ENCODE measurements around the gene RPS18. TPM values are rescaled to one million over a fixed set of nuclear protein-coding genes. Genes with fewer than 3 reads are reported as not detected.

RPS18 gene
- total and polyA plus RNA-seq, 9 of the 15 experiments (the other 6 are each of a cell fraction or from before 2014, with no cell fraction given) = 5,023 to 17,516 (median 8,131) TPM

DNA sequence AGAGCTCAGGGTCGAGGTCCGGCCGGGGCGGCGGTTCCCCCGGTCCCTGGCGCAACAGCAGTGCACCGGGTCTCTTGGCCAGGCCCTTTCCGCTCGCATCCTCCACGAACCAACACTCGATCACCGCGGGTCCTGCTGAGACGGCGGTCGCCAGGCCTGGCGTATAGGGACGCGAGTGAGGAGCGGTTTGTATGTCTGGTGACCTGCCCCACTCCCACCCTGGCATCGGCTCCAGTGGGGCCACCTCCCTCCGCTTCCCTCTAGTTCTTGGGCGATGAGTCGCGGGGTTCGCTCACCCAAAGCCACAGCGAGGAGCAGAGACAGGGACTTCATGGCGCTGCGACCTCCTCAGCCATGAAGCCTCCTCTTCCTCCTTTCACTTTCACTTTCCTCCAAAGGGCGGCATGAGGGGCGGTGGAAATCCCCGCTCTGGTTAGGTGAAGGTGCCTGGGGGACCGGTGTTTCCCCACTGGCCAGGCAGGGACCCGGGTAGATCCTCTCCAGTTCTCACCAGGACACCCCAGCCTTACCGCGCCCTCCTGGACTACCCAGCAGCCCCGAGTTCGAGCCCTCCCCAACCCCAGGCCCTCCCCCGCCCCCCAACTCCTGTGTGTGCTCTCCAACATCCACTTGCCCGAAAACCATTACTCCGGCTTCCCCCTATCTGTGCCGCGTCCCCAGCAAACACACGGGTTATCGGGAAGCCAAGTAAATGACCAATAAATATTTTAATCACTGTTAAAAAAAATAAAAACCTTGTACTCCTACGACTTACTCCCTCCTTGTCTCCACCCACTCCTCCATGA lies 42.0 kb downstream of the RPS18 start, which contains the start of gene TAPBP (continued):
- TF ChIP-seq, protein P1, sequence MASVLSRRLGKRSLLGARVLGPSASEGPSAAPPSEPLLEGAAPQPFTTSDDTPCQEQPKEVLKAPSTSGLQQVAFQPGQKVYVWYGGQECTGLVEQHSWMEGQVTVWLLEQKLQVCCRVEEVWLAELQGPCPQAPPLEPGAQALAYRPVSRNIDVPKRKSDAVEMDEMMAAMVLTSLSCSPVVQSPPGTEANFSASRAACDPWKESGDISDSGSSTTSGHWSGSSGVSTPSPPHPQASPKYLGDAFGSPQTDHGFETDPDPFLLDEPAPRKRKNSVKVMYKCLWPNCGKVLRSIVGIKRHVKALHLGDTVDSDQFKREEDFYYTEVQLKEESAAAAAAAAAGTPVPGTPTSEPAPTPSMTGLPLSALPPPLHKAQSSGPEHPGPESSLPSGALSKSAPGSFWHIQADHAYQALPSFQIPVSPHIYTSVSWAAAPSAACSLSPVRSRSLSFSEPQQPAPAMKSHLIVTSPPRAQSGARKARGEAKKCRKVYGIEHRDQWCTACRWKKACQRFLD (CRISPR knock-in tag; IDR thresholded peaks at IDR 0.05) = no peak
- TF ChIP-seq PTTG1 (tag; IDR thresholded peaks at IDR 0.05; ENCODE audit: low read depth) (no peak), PHF21A (IDR thresholded peaks at IDR 0.05; ENCODE audit: borderline replicate concordance, low read depth) (no peak), KLF16 (IDR thresholded peaks at IDR 0.05) (no peak), ZNF133 (CRISPR knock-in tag; IDR thresholded peaks at IDR 0.05) (no peak), MYNN (IDR thresholded peaks at IDR 0.05) (no peak), MYNN (CRISPR knock-in tag; IDR thresholded peaks at IDR 0.05) (no peak), FOS (IDR thresholded peaks at IDR 0.05; ENCODE audit: extremely low read depth, insufficient read length) (no peak), FOXP1 (CRISPR knock-in tag; IDR thresholded peaks at IDR 0.05) (peak; percentile 76), NR4A1 (CRISPR knock-in tag; IDR thresholded peaks at IDR 0.05) (no peak), NR4A1 (tag; IDR thresholded peaks at IDR 0.05) (no peak), FOXJ2 (tag; IDR thresholded peaks at IDR 0.05) (no peak), HDAC1 (IDR thresholded peaks at IDR 0.05) (peak in 1 of 2 experiments; percentile 26; a peak in 1 of 4 replicates), MIER1 (IDR thresholded peaks at IDR 0.05; ENCODE audit: low read depth) (no peak), HNRNPK (IDR thresholded peaks at IDR 0.05; ENCODE audit: low read depth, low read length, poor library complexity, severe bottlenecking) (no peak), TAF7 (tag; IDR thresholded peaks at IDR 0.05) (peak; percentile 19; the same call in 1 of the 2 replicates), ZNF143 (CRISPR knock-in tag; IDR thresholded peaks at IDR 0.05) (0 out of 2 replicates have a peak, but pooled peaks have one; percentile 35), MTA1 (IDR thresholded peaks at IDR 0.05; ENCODE audit: borderline replicate concordance) (0 out of 2 replicates have a peak, but pooled peaks have one; percentile 5), SIRT6 (IDR thresholded peaks at IDR 0.05; ENCODE audit: low read depth, low read length) (no peak), TGIF2 (CRISPR knock-in tag; IDR thresholded peaks at IDR 0.05) (no peak)
- TF ChIP-seq, protein P2, sequence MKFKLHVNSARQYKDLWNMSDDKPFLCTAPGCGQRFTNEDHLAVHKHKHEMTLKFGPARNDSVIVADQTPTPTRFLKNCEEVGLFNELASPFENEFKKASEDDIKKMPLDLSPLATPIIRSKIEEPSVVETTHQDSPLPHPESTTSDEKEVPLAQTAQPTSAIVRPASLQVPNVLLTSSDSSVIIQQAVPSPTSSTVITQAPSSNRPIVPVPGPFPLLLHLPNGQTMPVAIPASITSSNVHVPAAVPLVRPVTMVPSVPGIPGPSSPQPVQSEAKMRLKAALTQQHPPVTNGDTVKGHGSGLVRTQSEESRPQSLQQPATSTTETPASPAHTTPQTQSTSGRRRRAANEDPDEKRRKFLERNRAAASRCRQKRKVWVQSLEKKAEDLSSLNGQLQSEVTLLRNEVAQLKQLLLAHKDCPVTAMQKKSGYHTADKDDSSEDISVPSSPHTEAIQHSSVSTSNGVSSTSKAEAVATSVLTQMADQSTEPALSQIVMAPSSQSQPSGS (CRISPR knock-in tag; IDR thresholded peaks at IDR 0.05) = no peak
- TF ChIP-seq, protein P3, sequence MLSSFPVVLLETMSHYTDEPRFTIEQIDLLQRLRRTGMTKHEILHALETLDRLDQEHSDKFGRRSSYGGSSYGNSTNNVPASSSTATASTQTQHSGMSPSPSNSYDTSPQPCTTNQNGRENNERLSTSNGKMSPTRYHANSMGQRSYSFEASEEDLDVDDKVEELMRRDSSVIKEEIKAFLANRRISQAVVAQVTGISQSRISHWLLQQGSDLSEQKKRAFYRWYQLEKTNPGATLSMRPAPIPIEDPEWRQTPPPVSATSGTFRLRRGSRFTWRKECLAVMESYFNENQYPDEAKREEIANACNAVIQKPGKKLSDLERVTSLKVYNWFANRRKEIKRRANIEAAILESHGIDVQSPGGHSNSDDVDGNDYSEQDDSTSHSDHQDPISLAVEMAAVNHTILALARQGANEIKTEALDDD (IDR thresholded peaks at IDR 0.05) = no peak
- TF ChIP-seq, protein P4, sequence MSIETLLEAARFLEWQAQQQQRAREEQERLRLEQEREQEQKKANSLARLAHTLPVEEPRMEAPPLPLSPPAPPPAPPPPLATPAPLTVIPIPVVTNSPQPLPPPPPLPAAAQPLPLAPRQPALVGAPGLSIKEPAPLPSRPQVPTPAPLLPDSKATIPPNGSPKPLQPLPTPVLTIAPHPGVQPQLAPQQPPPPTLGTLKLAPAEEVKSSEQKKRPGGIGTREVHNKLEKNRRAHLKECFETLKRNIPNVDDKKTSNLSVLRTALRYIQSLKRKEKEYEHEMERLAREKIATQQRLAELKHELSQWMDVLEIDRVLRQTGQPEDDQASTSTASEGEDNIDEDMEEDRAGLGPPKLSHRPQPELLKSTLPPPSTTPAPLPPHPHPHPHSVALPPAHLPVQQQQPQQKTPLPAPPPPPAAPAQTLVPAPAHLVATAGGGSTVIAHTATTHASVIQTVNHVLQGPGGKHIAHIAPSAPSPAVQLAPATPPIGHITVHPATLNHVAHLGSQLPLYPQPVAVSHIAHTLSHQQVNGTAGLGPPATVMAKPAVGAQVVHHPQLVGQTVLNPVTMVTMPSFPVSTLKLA (conservative IDR thresholded peaks at IDR 0.05) = peak in 1 of 2 experiments; percentile 11; a peak in 1 of 4 replicates
- TF ChIP-seq, protein P5, sequence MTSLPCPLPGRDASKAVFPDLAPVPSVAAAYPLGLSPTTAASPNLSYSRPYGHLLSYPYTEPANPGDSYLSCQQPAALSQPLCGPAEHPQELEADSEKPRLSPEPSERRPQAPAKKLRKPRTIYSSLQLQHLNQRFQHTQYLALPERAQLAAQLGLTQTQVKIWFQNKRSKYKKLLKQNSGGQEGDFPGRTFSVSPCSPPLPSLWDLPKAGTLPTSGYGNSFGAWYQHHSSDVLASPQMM (CRISPR knock-in tag; IDR thresholded peaks at IDR 0.05) = no peak

Measured in K562 (cell line).